Activated T-helper 2 cell treated with anti-CD3 and anti-CD28 coated beads, Interferon-gamma antibody, Interleukin-2, Interleukin-4, amounts not matched to agents 10 μg/mL and 5 μg/mL and 100 μg/mL, durations not matched to agents 14 hours and 24 hours and 36 hours (primary cell): ENCODE measurements around the gene LGR6. TPM values are rescaled to one million over a fixed set of nuclear protein-coding genes. Genes with fewer than 3 reads are reported as not detected.

Experiments used
- DNase-seq: peaks from one replicate; pipeline ENCODE4 v3.0.0; 2021; ENCODE audit warnings: low spot score
- H3K27ac Mint-ChIP-seq: one replicate; pipeline ENCODE4 v1.8.0; 2021; ENCODE audit warnings: mixed read lengths
- H3K27me3 Mint-ChIP-seq: one replicate; pipeline ENCODE4 v1.8.0; 2021; ENCODE audit warnings: low read depth, mixed read lengths
- H3K36me3 Mint-ChIP-seq: one replicate; pipeline ENCODE4 v1.8.0; 2021; ENCODE audit warnings: low read depth, mixed read lengths
- H3K4me1 Mint-ChIP-seq: one replicate; pipeline ENCODE4 v1.8.0; 2021; ENCODE audit warnings: low read depth, mixed read lengths
- H3K4me3 Mint-ChIP-seq: one replicate; pipeline ENCODE4 v1.8.0; 2021; ENCODE audit warnings: low read depth, mild to moderate bottlenecking, moderate library complexity, mixed read lengths
- H3K9me3 Mint-ChIP-seq: one replicate; pipeline ENCODE4 v1.8.0; 2021; ENCODE audit warnings: mixed read lengths
- intact Hi-C: fragments of 100-400 bp; cut with micrococcal nuclease; formaldehyde crosslinking; loops from one replicate; pipeline ENCODE4 v1.15.1; 2023
- total RNA-seq: library from RNA; stranded (reverse); gene quantifications from 2 replicates; pipeline ENCODE4 v1.2.3, GENCODE V29; 2022

LGR6 gene
- total RNA-seq, 1 donor from 2014 or later: not detected

- Mint-ChIP-seq H3K4me1 (no peaks in the 10 kb centered on the region), H3K27me3 (no peaks in the 10 kb centered on the region), H3K36me3 (no peaks in the 10 kb centered on the region), H3K27ac (no peak overlapping the region), H3K9me3 (no peaks in the 10 kb centered on the region), H3K4me3 (no peak overlapping the region)
- intact Hi-C loops: no loop called here
- DNase-seq: no peak
These were observed 168.1 kb downstream of the LGR6 start for GRCh38 chr1:202361701-202362100.

- no peak for DNase-seq
- H3K27ac Mint-ChIP-seq: no peak overlapping the region
- no peaks in the 10 kb centered on the region for H3K4me1 Mint-ChIP-seq
- no peak overlapping the region for H3K4me3 Mint-ChIP-seq
- H3K9me3 Mint-ChIP-seq: no peaks in the 10 kb centered on the region
- no peaks in the 10 kb centered on the region for H3K27me3 Mint-ChIP-seq
- intact Hi-C loops: no loop called here
- H3K36me3 Mint-ChIP-seq: no peaks in the 10 kb centered on the region
These were observed 168.6 kb downstream of the LGR6 start for GRCh38 chr1:202362212-202362611.

- Mint-ChIP-seq H3K4me3 (no peak overlapping the region), H3K9me3 (no peaks in the 10 kb centered on the region), H3K4me1 (no peaks in the 10 kb centered on the region), H3K36me3 (no peaks in the 10 kb centered on the region), H3K27ac (no peak overlapping the region), H3K27me3 (no peaks in the 10 kb centered on the region)
- no peak for DNase-seq
- intact Hi-C loops: no loop called here
These were observed 171.7 kb downstream of the LGR6 start for GRCh38 chr1:202365092-202365815.

- Mint-ChIP-seq H3K4me1 (no peaks in the 10 kb centered on the region), H3K36me3 (no peaks in the 10 kb centered on the region), H3K4me3 (no peak overlapping the region), H3K27ac (no peak overlapping the region), H3K9me3 (no peaks in the 10 kb centered on the region), H3K27me3 (no peaks in the 10 kb centered on the region)
- no peak for DNase-seq
- intact Hi-C loops: no loop called here
These were observed 173.7 kb downstream of the LGR6 start for GRCh38 chr1:202367271-202367670.

Other genes with a start within 250 kb of the LGR6 start
- not detected in 2 replicates for gene LMOD1, start 247.3 kb upstream of the LGR6 start, total RNA-seq
- 92.6 and 96.0 TPM in 2 replicates for gene TIMM17A, start 238.3 kb upstream of the LGR6 start, total RNA-seq
- 42.5 and 43.6 TPM in 2 replicates for gene RNPEP, start 211.2 kb upstream of the LGR6 start, total RNA-seq
- gene ELF3, start 183.2 kb upstream of the LGR6 start, total RNA-seq: 0.62 and 0.97 TPM in 2 replicates
- not detected in 2 replicates for gene GPR37L1, start 70.9 kb upstream of the LGR6 start, total RNA-seq
- 57.9 and 64.7 TPM in 2 replicates for gene ARL8A, start 49.1 kb upstream of the LGR6 start, total RNA-seq
- 388 and 398 TPM in 2 replicates for gene PTPN7, start 33.2 kb upstream of the LGR6 start, total RNA-seq
- 81.8 and 85.9 TPM in 2 replicates for gene UBE2T, start 148.1 kb downstream of the LGR6 start, total RNA-seq
- gene PPP1R12B, start 154.9 kb downstream of the LGR6 start, total RNA-seq: 13.5 and 15.4 TPM in 2 replicates